ENCODE data around the gene WFDC1.

WFDC1 gene

DNA sequence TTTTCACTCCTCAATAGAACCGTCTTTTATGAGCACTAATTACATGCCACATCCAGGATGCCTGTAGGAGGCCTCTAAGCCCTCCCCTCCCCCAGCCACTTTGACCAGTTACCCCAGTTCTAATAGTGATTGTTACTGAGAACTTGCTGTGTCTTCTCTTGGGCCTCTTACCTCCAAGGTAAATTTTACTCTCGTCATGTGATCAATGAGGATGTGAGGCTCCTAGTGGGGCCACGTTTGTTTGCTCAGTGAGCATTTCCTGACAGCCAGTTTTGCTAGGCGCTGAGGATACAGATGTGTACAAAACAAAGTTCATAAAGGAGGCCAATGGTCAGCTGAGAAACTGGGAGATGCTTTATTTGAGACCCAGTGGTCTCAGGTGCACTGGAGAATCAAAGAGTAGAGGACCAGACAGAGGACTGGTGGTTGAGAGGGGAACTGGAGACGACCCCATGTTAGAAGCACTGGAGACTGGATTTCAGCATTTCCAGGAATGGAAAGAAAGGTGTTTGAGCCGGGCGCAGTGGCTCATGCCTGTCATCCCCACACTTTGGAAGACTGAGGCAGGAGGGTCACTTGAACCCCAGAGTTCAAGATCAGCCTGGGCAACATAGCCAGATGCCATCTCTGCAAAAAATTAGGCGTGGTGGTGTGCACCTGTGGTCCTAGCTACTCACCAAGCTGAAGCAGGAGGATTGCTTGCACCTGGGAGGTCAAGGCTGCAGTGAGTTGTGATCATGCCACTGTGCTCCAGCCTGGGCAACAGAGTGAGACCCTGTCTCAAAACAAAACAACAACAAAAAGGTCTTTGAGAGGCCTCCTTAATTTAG lies 76.3 kb downstream of the WFDC1 start:
- no peak for DNase-seq (ENCODE audit: low read depth in 2 of 2, low spot score in 1 of 2)

DNA sequence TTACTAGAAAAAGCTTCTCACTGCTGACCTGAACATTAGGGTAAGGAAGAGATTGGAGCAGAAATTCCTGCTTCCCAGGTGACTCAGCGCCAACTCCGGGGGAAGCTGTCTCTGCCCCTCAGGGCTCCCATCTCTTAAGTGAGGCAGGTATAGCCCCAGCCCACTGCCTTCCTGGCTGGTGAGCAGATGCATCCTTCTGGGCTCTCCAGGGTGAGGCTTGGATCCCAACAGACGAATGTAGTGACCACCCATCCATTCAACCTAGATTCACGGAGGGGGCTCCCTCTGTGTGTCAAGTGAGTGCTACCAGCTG lies 76.8 kb downstream of the WFDC1 start:
- DNase-seq (ENCODE audit: low read depth in 2 of 2, low spot score in 1 of 2) = no peak

DNA sequence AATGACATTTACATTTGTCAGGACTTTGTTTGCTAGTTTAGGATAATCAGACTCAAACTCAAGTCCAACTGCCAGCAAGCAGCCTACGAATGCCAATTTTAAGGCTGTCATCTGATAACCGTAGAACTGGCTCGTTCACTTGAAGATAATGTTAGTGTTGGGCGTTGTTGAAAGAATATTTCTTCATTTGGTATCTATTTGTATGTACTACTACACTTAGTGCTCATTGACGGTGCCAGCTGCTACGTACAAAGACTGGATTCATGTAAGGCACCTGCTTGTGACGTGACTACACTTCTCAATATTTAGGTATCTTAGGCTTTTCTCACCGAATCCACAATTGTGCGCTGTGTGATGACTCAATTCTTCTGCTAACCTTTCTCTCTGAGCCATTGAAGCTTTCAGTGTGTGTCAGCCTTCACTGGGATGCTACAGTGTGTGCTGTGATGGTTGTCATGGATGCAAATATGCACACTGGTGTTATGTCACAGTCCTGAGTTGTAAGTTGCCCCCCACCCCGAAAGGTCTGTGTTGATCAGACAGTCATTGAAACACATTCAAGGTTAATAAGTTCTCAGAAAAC lies 79.3 kb downstream of the WFDC1 start:
- no peak for DNase-seq (ENCODE audit: low read depth in 2 of 2, low spot score in 1 of 2)

DNA sequence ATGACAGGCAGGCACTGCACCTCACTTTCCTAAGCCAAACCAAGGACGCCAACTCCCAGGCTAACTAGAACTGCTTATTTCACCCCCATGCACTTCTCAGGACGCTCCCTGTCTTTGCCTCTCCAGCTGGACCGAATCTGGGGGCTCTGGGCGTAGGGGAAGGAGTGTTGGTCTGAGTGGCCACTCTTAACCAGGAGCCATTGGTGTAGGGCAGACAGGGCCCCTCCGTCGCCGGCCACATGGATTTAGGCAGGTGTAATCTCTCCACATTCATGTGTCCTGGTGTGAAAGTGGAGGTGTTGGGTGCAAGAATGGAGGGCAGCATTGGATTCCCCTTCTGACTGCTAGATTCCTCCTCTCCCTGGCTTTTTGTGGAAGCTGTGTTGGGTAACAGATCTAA lies 83.4 kb downstream of the WFDC1 start:
- no peak for DNase-seq (ENCODE audit: low read depth in 2 of 2, low spot score in 1 of 2)

DNA sequence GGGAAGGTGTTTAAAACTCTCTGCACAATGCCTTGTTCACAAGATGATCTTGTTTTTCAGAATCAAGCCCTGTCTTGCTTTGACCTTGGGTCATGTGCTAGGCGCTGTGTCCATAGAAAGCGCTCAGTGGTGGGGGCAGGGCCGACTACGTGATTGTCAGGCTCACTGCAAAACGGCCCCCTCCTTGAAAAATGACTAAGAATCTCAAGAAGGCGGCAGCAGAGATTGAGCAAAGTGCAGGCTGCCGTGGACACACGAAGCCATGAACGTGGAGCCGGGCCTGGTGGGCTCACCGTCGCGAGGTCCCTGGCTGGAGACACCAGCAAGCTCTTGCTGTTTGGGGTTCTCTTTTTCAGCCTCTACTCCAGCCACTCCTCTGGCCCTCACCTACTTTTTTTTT lies 83.9 kb downstream of the WFDC1 start:
- no peak for DNase-seq (ENCODE audit: low read depth in 2 of 2, low spot score in 1 of 2)

DNA sequence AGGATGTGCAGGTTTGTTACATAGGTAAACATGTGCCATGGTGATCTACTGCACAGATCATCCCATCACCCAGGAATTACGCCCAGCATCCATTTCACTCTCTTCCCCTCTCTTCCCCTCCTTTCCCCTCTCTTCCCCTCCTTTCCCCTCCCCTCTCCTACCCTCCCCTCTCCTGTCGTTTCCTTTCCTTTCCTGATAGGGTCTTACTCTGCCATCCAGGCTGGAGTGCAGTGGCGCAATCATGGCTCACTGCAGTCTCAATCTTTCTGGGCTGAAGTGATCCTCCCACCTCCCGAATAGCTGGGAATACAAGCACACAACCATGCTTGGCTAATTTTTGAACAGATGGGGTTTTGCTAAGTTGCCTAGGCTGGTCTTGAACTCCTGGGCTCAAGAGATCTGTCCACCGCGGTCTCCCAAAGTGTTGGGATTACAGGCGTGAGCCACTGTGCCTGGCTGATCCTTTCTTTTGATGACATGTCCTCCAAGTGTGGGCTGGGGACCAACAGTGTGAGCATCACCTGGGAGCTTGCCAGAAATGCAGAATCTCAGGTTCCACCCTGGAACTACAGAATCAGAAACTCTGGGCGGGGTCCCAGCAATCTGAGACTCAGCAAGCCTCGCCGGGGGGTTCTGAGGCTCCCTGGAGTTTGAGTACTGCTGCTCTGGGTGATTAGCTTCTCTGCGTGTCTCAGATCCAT lies 84.5 kb downstream of the WFDC1 start:
- no peak for DNase-seq (ENCODE audit: low read depth in 2 of 2, low spot score in 1 of 2)

Data from stimulated activated CD8-positive, alpha-beta memory T cell treated with anti-CD3 and anti-CD28 coated beads, Interleukin-4, amount 100 ng/mL, for 1 hour (primary cell).